HG02588 (cell line): ENCODE data around the gene SHOC2.

Experiments used
- ATAC-seq: cut with Tn5 transposase; IDR thresholded peaks from one replicate; pipeline ENCODE4 v1.9.1; 2021; ENCODE audit warnings: mild to moderate bottlenecking, moderate library complexity; ENCODE audit not compliant: unreplicated experiment

Gene SHOC2

GRCh38 chr10:110919349-110919931 lies at the start of gene SHOC2:
Gene SHOC2 (plus strand): TSS chr10:110919604. CDS start chr10:110964359, 44,755 bp downstream.
- peak; percentile 11 for ATAC-seq

GRCh38 chr10:110870823-110871297 lies 48.5 kb upstream of the SHOC2 start:
- ATAC-seq: no peak

- ATAC-seq: peak; percentile 77
Measured at GRCh38 chr10:110871298-110872084, 47.9 kb upstream of the SHOC2 start, which contains the start of gene PDCD4. Gene PDCD4 (plus strand): TSS chr10:110871928. CDS start chr10:110876028, 4,100 bp downstream.

- peak; percentile 41 for ATAC-seq
Measured at GRCh38 chr10:110872145-110872983, 47.0 kb upstream of the SHOC2 start.

GRCh38 chr10:110872984-110873923 lies 46.1 kb upstream of the SHOC2 start:
- ATAC-seq: no peak

GRCh38 chr10:110873951-110874350 lies 45.5 kb upstream of the SHOC2 start:
- ATAC-seq: no peak

GRCh38 chr10:110876000-110876399 lies 43.4 kb upstream of the SHOC2 start:
- ATAC-seq: no peak

GRCh38 chr10:110876788-110877187 lies 42.6 kb upstream of the SHOC2 start:
- no peak for ATAC-seq

- ATAC-seq: no peak
Measured at GRCh38 chr10:110880012-110880411, 39.4 kb upstream of the SHOC2 start.

- ATAC-seq: no peak
Measured at GRCh38 chr10:110881247-110881646, 38.2 kb upstream of the SHOC2 start.

GRCh38 chr10:110881905-110882304 lies 37.5 kb upstream of the SHOC2 start:
- ATAC-seq: no peak

- no peak for ATAC-seq
Measured at GRCh38 chr10:110883924-110884323, 35.5 kb upstream of the SHOC2 start.

- ATAC-seq: no peak
Measured at GRCh38 chr10:110885932-110886674, 33.3 kb upstream of the SHOC2 start.

- no peak for ATAC-seq
Measured at GRCh38 chr10:110887560-110887959, 31.8 kb upstream of the SHOC2 start.

GRCh38 chr10:110892602-110893288 lies 26.7 kb upstream of the SHOC2 start:
- no peak for ATAC-seq

- ATAC-seq: no peak
Measured at GRCh38 chr10:110893559-110894179, 25.7 kb upstream of the SHOC2 start.

- no peak for ATAC-seq
Measured at GRCh38 chr10:110897184-110897583, 22.2 kb upstream of the SHOC2 start.

GRCh38 chr10:110898391-110898790 lies 21.0 kb upstream of the SHOC2 start:
- ATAC-seq: no peak
